Astrocyte (in vitro differentiated cells and primary cell): ENCODE results near the gene DUSP15. TPM values are rescaled to one million over a fixed set of nuclear protein-coding genes. Genes with fewer than 3 reads are reported as not detected.

Experiments used
- DNase-seq: peaks from one replicate; pipeline ENCODE4 v3.0.0-alpha.2; 2010; ENCODE audit warnings: low read depth
- FAIRE-seq: peaks from 2 replicates; lab custom pipeline; 2011; peaks lifted over from hg19 to GRCh38; lab: Jason Lieb, UNC
- H2AFZ ChIP-seq: 2 replicates; pipeline ENCODE4 v1.6.0; 2012; ENCODE audit warnings: low read depth, low read length, inconsistent platforms
- H3K27ac ChIP-seq: 2 replicates; pipeline ENCODE4 v1.5.1; 2011; ENCODE audit warnings: low read depth, low read length, inconsistent platforms
- H3K27me3 ChIP-seq: 2 replicates; pipeline ENCODE4 v1.6.0; 2011; ENCODE audit warnings: low read length, inconsistent platforms; ENCODE audit not compliant: insufficient read depth
- H3K36me3 ChIP-seq: 2 replicates; pipeline ENCODE4 v1.5.1; 2011; ENCODE audit warnings: low read length, inconsistent platforms; ENCODE audit not compliant: insufficient read depth
- H3K4me1 ChIP-seq: 2 replicates; pipeline ENCODE4 v1.5.1; 2011; ENCODE audit warnings: low read length, inconsistent platforms; ENCODE audit not compliant: insufficient read depth
- H3K4me2 ChIP-seq: 2 replicates; pipeline ENCODE4 v1.6.0; 2012; ENCODE audit warnings: low read length, inconsistent platforms
- H3K4me3 ChIP-seq: 2 replicates; pipeline ENCODE4 v1.5.1; 2011; ENCODE audit warnings: low read depth, mild to moderate bottlenecking, low read length, inconsistent platforms; ENCODE audit not compliant: insufficient read depth
- H3K79me2 ChIP-seq: 2 replicates; pipeline ENCODE4 v1.6.0; 2012; ENCODE audit warnings: mild to moderate bottlenecking, low read length, inconsistent platforms; ENCODE audit not compliant: insufficient read depth
- H3K9ac ChIP-seq: 2 replicates; pipeline ENCODE4 v1.6.0; 2012; ENCODE audit warnings: mild to moderate bottlenecking, low read length, inconsistent platforms
- H3K9me3 ChIP-seq: 2 replicates; pipeline ENCODE4 v1.5.1; 2012; ENCODE audit warnings: low read depth, mild to moderate bottlenecking, low read length, inconsistent platforms; ENCODE audit not compliant: insufficient read depth
- H4K20me1 ChIP-seq: 2 replicates; pipeline ENCODE4 v1.6.0; 2012; ENCODE audit warnings: low read length, inconsistent platforms; ENCODE audit not compliant: insufficient read depth
- H3K27ac Mint-ChIP-seq: one replicate; pipeline ENCODE4 v1.8.0; 2021; ENCODE audit warnings: mild to moderate bottlenecking, mixed read lengths; ENCODE audit not compliant: unreplicated experiment
- H3K27me3 Mint-ChIP-seq: one replicate; pipeline ENCODE4 v1.8.0; 2021; ENCODE audit warnings: low read depth, mixed read lengths; ENCODE audit not compliant: unreplicated experiment
- H3K36me3 Mint-ChIP-seq: one replicate; pipeline ENCODE4 v1.8.0; 2021; ENCODE audit warnings: low read depth, mixed read lengths; ENCODE audit not compliant: unreplicated experiment
- H3K4me1 Mint-ChIP-seq: one replicate; pipeline ENCODE4 v1.8.0; 2021; ENCODE audit warnings: low read depth, mixed read lengths; ENCODE audit not compliant: unreplicated experiment
- H3K4me3 Mint-ChIP-seq: one replicate; pipeline ENCODE4 v1.8.0; 2021; ENCODE audit warnings: mild to moderate bottlenecking, moderate library complexity, mixed read lengths; ENCODE audit not compliant: unreplicated experiment
- H3K9me3 Mint-ChIP-seq: one replicate; pipeline ENCODE4 v1.8.0; 2021; ENCODE audit warnings: mild to moderate bottlenecking, mixed read lengths; ENCODE audit not compliant: unreplicated experiment
- CTCF ChIP-seq: IDR thresholded peaks from 2 replicates; pipeline ENCODE4 v1.5.1; 2011; ENCODE audit warnings: low read depth, mild to moderate bottlenecking, inconsistent platforms, low read length, moderate library complexity; ENCODE audit not compliant: insufficient read depth
- EZH2 ChIP-seq: IDR thresholded peaks from 2 replicates; pipeline ENCODE4 v1.6.1; 2012; ENCODE audit warnings: mild to moderate bottlenecking, low read length, inconsistent platforms; ENCODE audit not compliant: insufficient read depth
- total RNA-seq: library from RNA; stranded (reverse); gene quantifications from 2 replicates; pipeline ENCODE4 v1.2.1, GENCODE V29; 2021

DUSP15 gene
- total RNA-seq, 1 donor from 2014 or later, result 1.2 TPM

- no peaks in the 10 kb centered on the region for H3K36me3 ChIP-seq
- no peak for DNase-seq
- no peaks in the 10 kb centered on the region for H3K9me3 Mint-ChIP-seq
- H3K27ac ChIP-seq, result no peak overlapping the region
- H3K4me2 ChIP-seq, result peak overlapping the region; percentile 72
- peaks cover 2% of the 10 kb centered on the region for H3K27me3 ChIP-seq
- H3K4me3 ChIP-seq, result no peak overlapping the region
- peak overlapping the region; percentile 43 for H3K9ac ChIP-seq
- no peaks in the 10 kb centered on the region for H4K20me1 ChIP-seq
- peak overlapping the region; percentile 62 for H2AFZ ChIP-seq
- peaks cover under 1% of the 10 kb centered on the region for H3K36me3 Mint-ChIP-seq
- H3K4me3 Mint-ChIP-seq, result no peak overlapping the region
- TF ChIP-seq EZH2 (no peak), CTCF (no peak)
- peaks cover 26% of the 10 kb centered on the region for H3K4me1 ChIP-seq
- no peak for FAIRE-seq
- H3K27ac Mint-ChIP-seq, result peak overlapping the region; percentile 67
- peaks cover 10% of the 10 kb centered on the region for H3K4me1 Mint-ChIP-seq
- no peaks in the 10 kb centered on the region for H3K9me3 ChIP-seq
- no peaks in the 10 kb centered on the region for H3K79me2 ChIP-seq
- H3K27me3 Mint-ChIP-seq, result peaks cover 26% of the 10 kb centered on the region
These were observed 46.8 kb downstream of the DUSP15 start for GRCh38 chr20:31823360-31824124.

GRCh38 chr20:31822421-31823330 lies 47.7 kb downstream of the DUSP15 start:
- H3K4me3 Mint-ChIP-seq, result no peak overlapping the region
- no peaks in the 10 kb centered on the region for H4K20me1 ChIP-seq
- H3K36me3 ChIP-seq, result no peaks in the 10 kb centered on the region
- FAIRE-seq (no peak), DNase-seq (peak; percentile 49)
- no peak overlapping the region for H3K27ac ChIP-seq
- no peaks in the 10 kb centered on the region for H3K9me3 ChIP-seq
- H2AFZ ChIP-seq, result peak overlapping the region; percentile 62
- peaks cover 26% of the 10 kb centered on the region for H3K27me3 Mint-ChIP-seq
- no peaks in the 10 kb centered on the region for H3K79me2 ChIP-seq
- H3K36me3 Mint-ChIP-seq, result no peaks in the 10 kb centered on the region
- H3K9ac ChIP-seq, result peak overlapping the region; percentile 43
- TF ChIP-seq EZH2 (peak; percentile 39), CTCF (peak; percentile 78)
- peaks cover 10% of the 10 kb centered on the region for H3K4me1 Mint-ChIP-seq
- no peak overlapping the region for H3K27ac Mint-ChIP-seq
- no peaks in the 10 kb centered on the region for H3K9me3 Mint-ChIP-seq
- peak overlapping the region; percentile 72 for H3K4me2 ChIP-seq
- H3K4me3 ChIP-seq, result no peak overlapping the region
- peaks cover 2% of the 10 kb centered on the region for H3K27me3 ChIP-seq
- peaks cover 26% of the 10 kb centered on the region for H3K4me1 ChIP-seq
